ENCODE measurements around the gene COL12A1.

GRCh38 chr6:75219263-75219662 lies 13.4 kb upstream of the COL12A1 start:
- TF ChIP-seq CTCF (IDR thresholded peaks at IDR 0.05; ENCODE audit: low read depth, low read length) (no peak), MYC (IDR thresholded peaks at IDR 0.05; ENCODE audit: low read depth, low read length) (no peak), POLR2A (IDR thresholded peaks at IDR 0.05; ENCODE audit: extremely low read depth, insufficient read length) (no peak)
